NAMALWA (cell line): ENCODE data around the gene ASB2.
A peak's percentile ranks its signal among the peaks of the same experiment; 100 is the strongest.

Experiments
- DNase-seq: peaks from one replicate; pipeline ENCODE4 v3.0.0-alpha.2; 2015; ENCODE audit warnings: low spot score

ASB2 gene

DNA sequence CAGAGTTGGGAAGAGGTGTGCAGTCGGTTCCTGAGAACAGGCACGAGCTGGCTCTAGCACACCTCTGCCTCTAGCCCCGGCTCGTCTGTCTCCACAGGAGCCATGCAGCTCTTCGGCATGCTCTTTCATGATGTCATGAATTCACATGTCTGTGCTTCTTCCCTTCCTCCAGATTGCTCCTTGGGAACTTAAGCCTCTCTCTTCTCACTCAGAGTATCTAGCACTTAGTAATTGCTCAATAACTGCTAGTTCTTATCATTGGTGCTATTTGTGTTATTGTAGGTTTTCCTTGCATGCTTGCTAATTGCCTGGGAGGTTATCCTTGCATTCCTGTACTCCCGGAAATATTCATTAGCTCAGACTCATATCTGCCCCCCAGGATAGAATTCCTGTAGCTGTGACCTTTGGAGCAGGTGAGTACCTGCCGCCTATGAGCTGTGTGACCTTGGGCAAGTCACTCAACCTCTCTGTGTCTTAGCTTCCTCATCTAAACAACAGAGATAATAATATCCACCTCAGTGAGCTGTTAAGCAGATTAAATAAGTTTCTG, 29.8 kb downstream of the ASB2 start:
- DNase-seq: no peak

DNA sequence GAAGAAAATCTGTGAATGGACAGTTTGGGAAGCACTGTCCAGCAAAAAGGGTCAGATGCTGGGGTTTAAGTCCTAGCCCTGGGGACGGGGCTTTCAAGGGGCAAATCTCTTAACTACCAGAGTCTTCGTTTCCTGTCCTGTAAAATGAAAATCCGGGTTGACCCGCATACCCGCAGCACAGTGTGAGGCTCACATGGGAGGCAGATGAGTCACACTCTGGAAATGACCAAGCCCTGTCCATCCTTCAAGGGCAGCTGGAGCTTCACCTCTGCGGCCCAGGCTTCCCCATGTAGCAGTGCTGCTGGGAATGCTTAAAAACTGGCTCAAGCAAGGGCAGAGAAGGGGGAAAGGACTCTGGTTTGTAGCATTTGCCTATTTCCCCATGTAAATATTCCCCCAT, 30.3 kb downstream of the ASB2 start:
- no peak for DNase-seq

DNA sequence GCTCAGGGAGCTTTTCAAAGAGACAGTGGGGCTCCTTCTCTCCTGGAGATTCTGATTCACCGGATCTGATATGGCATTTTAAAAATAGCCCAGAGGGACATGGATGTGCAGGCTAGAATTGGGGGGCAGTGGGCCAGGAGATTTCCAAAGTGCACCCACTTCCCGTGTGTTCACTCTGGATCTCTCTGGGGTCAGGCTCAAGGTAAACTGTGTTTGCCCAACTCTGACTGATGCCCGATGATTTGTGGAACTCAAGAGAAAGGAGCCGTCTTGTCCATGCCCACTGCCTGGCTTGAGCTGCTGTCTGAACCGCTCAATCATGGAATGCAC, 31.3 kb downstream of the ASB2 start:
- no peak for DNase-seq

DNA sequence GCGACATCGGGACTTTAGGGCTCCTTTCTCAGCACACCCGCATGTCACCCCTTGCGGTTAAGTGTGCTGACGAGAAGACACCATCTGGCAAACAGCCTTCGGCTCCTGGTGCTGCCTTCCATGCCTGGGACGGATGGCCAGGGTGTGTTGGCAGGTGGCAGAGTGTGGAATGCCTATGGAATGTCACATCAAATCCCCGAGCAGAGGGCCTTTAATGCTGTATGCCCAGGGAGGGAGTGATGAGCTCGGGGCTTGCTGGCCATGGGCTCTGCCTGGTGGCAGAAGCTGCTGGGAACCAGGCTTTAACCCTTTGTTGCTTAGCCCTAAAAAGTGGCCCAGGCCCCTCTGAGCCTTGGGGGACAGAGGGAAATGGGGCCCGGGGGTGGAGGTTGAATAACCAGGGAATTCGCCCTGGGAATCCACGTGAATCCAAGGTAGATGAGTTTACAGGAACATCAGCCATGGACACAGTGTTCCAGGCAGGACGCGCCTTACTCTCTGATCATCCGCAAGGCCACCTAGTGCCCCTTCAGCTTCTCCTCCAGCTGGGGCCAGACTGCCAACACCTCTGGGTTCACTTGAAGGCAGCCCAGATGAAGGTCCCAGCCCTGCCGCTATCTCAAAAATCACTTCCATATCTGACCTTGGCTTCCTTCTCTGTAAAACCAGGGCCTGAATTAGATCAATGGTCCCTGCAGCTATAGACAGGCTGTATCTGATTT, 31.9 kb downstream of the ASB2 start:
- DNase-seq: no peak

DNA sequence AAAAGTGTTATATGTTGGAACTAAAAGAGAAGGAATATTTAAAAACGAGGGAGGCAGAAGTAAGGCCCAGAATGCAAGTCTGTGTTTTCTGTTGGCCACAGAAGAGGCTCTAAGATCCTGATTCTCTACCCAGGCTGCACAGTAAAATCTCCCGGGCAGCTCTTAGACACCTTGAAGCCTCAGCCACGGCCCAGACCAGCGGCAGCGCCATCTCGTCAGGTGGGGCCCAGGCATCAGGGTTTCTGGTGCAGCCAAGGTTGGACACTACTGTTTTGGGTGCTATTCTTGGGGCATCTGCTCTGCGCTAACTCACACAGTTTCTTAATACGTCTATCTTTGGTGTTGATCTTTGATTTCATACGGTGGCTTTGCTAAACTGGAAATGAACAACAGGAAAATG, 32.4 kb downstream of the ASB2 start:
- no peak for DNase-seq

DNA sequence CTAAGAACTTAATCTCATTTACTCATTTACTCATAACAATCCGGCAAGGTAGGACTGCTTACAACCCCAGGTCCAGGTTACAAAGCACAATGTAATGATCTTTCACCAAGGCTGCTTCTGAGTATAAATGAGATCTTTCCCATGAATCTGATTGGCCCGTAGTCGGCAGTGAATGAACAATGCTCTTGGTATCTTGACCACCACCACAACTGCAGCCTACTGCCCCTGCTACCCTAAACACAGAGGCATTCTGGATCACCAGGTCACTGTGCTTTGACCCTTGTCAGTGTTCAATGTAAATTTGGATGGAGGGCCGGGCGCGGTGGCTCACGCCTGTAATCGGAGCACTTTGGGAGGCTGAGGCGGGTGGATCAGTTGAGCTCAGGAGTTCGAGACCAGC, 33.3 kb downstream of the ASB2 start:
- no peak for DNase-seq

DNA sequence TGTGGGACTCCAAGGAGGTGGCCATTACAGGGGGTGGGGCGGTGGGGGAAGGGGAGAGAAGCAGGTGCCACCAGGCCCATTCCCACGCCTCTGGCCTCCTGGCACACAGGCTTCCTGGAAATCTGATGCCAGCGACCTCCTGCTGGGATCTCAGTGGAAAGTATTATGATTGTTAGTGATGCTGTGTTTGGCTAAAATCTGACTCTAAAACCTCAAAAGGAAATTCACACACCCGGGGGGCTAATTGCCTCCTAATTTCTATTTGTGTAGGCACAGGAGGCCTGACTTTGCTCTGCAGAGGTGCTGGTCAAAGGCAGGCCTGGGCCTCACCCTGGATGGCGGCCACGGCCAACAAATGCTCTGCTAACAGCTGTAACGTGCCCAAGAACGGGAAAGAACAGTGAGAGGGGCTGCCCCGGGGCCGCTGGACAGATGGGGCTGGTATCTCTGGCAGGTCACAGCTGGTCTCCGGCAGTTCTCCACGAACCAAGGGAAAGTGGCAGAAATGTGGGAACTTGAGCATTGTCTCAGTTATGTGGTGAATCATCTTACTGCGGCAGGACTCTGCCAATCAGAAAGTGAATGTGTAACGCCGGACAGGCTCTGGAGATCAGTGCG, 35.0 kb downstream of the ASB2 start:
- DNase-seq: no peak

DNA sequence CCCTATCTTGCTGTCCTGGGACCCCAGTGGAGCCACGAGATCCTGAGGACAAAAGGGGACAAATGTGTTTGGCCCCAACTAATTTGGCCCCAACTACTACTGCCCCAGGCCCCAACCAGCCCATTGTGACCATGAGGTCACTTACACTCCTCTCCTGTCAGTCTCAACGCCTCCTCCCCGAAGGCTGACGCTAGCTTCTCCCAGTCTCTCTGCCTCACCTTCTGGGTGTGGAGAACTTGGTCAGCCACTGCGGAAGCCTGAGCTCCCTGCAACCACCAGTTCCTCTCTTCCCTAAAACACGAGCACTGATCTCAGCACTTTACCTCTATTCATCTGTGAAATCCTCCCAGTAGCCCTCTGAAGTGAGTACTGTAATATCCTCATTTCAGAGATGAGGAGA, 35.9 kb downstream of the ASB2 start:
- no peak for DNase-seq

DNA sequence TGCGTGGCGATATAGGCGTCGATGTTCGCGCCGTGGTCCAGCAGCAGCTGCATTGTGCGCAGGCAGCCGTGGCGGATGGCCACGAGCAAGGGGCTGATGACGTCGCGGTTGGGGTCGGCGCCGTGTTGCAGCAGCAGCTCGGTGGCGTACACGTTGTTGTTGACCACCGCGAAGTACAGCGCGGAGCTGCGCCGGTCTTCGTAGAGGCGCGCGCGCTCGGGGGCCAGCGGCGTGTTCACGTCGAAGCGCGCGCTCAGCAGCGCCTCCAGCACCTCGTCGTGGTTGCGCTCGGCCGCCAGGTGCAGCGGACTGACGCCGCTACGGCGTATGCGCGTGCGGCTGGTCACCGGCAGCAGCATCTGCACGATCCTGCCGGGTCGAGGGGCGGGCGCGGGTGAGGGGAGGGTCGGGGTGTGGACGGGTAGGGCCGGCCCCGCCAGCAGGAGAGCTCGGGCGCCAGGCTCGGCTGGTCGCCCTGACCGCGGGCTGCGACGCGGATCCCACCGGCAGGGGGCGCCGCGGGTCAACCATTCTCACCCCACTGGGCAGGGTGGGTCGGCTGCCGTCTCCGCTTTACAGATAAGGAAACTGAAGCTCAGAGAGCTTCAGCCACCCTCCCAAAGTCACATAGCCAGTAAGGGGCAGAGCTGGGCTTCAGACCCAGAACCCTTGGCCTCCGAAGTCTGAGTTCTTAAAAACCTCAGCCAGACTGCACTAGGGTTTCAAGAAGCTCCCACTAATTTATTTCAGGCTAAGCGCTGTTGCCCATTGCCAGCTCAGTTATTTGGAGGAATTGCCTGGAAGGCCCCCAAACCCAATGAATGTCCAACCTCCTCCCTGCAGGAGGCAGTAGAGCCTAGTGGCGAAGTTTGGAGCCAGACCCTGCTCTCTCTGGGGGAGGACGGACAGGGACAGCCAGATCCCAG, 36.8 kb downstream of the ASB2 start:
- DNase-seq: peak; percentile 78

DNA sequence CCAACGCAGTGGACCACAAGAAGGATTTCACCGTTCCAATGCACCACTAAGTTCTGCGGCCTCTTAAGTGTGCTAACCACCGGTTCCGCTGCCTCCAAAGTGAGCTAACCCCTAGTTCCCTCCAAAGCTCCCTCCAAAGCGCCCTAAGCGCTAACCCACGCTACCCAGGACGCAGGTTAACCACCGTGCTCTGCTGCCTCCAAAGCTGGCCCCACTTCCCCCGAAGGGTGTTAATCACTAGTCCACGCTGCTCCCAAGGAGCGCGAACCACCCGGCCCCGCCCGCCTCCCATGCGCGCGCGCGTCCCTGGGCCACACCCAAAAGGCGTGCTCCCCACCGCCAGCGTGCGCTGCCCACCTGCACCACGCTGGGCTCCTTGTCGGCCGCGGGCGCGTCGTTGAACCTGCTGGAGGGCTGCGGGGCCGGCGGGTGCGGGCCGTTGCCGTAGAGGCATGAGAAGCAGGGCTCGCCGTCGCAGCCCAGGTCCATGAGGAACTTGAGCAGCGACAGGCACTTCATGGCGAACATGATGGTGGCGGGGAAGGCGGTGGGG, 37.5 kb downstream of the ASB2 start:
- DNase-seq: no peak

DNA sequence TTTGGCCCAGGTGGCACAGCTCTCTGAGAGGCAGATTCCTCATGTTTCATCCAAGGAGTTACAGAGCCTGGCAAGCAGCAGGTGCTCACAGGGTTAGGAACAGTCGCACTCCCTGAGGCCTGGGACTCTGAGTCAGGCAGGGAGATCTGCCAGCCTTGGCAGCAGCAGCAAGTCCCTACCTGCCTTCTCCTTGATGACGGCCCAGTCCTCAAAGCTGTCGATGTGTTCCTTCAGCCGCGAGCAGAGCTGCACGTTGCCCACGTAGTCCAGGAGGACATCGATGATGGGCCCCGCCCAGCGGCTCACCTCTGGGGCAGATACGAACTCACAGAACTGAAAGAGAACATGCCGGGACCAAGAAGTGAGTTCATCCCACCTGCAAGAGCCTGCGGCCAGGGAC, 38.9 kb downstream of the ASB2 start:
- DNase-seq: no peak

DNA sequence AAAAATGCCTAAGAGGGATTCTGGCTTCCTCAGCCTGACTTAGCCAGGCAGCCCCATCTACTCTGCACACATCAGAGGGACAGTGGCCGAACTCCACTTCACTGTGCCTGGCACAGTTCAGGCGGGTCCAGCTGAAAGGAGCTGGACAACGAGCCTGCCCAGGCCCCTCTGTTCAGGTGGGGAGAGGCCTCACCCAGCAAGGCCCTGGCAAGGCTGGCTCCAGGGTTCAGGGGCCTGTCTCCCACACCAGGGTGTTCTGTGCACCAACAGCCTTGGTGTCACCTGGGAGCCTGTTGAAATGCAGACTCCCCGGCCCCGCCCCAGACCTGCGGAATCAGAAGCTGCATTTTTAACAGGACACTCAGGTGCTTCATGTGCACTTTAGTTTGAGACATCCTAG, 39.4 kb downstream of the ASB2 start:
- no peak for DNase-seq

DNA sequence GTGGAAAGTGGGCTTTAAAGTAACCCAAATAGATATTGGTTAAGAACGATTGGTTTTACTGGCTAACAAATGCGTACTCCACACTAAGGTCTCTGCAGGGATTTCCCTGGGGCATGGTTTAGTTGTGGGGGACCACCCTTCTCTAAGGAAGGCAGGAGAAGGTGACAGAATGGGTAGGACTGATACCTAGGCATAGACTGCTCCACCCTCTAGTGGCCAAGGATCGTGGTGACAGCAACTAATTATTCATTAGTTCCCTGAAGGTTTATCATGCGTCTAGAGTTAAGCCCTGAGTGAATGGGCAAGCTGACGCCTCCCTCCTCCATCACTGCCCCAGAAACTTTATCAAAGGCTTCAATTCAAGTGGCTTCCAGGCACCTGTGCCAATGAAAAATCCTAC, 40.1 kb downstream of the ASB2 start:
- peak; percentile 73 for DNase-seq

DNA sequence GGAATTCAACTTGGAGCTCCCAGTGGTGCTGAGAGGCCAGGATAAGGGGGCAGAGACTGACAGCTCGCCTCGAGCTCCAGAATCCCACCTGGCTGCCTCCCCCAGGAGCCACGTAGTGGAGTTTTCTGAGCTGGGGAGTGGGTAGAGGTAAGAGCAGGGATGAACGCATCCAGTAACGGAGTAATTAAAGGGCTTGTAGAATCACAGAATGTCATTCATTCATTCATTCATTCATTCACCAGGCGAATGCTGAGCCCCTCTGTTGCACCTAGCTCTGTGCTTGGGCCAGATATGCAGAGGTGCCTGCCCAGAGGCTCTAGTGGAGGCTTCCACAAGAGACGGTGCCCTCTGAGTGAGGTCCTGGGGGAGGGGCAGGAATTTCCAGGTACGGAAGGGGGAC, 41.2 kb downstream of the ASB2 start:
- no peak for DNase-seq

DNA sequence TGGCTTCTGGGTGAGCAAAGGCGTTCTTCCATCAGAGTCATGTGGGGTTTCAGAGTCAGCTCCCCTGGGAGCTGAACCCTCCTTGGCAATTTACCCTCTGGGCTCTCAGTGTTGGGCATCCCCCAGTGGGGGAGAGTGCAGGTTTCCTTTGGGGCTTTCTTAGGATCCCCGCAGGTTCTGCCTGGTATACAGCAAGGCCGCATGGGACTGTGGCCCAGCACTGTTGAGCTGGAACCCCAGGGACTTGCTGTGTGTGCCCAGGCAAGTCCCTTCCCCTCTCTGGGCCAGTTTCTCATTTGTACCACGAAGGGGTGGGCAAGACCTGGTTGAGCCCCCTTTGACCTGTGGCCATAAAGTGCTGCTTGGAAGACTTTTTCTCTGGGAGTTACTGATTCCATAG, 43.7 kb downstream of the ASB2 start:
- no peak for DNase-seq

DNA sequence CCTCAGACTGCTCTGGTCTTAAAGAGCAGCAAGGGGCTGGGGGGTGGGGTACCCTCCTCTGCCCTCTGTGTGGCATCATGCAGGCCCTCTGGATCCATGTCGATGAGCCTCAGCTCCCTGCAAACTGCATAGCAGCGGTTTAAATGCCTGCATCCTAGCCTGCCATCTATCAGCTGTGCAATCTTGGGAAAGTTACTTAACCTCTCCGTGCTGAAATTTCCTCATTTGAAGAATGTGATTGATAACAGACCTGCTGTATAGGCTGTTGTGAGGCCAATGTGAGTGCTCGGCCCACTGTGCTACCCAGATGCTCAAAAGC, 45.4 kb downstream of the ASB2 start:
- no peak for DNase-seq

DNA sequence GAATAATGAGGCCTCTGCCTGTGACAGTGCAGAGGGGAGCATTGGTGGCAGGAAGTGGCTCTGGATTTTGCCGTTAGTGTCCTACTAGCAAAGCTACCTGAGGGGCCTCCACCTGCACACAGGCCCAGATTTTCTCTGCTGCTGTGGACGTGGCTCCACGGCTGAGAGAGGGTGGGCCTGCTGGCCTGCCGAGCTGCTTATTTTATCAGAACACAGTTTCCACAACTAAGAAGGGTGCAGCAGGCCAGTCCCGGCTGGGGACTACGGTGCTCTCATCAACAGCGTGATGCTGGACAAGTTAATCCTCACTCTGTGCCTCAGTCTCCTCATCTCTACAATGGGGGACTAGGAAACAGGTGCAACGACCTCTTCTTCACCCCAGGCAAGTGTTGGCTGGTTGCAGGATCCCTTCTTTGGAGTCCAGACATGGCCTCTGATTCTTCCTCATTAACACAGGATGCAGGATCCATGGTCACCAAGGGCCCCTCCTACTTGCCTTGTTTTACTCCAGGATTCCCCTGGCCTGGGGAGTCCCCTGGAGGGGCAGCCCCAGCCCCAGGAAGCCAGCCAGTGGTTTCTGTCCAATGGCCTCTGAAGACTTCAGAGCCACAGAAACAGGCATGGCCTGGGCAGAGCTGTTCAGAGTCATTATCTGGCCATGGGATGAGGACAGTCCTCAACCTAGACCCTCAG, 45.9 kb downstream of the ASB2 start:
- DNase-seq: no peak

DNA sequence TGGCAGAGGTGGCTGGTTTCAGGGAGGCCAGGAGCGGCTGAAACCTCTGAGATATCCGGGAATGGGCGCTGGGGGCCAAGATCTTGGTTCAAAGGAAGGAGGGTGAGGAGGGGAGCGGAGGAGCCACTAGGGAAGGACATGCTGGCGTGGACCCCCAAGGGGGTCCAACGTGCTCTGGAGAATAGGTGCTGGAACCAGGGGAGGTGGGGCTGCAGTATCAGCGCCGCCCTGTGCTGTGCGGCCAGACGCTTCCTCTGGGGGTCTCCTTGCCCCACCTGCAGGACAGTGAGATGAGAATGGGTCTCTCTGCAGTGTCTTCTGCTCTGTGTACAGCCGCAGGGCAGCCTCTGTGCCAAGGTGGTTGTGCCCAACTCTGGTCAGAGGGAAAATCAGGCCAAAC, 46.7 kb downstream of the ASB2 start:
- DNase-seq: no peak

DNA sequence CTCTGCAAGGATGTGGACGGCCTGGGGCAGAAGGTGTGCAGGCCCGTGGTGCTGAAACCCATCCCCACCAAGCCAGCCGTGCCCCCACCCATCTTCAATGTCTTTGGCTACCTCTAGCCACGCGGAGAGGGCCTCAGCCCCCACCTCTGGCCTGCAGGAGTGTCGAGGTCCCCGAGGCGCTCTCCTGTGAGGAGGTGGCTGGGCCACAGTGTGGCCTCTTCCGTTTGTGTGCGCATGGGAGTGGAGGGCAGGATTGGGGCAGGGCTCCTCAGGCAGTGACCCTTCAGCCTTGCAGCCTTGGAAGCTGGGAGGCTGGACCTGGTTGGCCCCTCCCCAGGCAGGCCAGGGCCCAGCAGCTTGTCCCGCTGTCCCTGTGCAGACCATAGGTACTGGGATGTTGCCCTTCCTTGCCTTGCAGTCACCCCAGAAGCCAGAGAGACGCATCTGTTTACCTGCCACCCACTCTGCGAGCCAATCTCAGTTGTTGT, 47.3 kb downstream of the ASB2 start:
- no peak for DNase-seq

DNA sequence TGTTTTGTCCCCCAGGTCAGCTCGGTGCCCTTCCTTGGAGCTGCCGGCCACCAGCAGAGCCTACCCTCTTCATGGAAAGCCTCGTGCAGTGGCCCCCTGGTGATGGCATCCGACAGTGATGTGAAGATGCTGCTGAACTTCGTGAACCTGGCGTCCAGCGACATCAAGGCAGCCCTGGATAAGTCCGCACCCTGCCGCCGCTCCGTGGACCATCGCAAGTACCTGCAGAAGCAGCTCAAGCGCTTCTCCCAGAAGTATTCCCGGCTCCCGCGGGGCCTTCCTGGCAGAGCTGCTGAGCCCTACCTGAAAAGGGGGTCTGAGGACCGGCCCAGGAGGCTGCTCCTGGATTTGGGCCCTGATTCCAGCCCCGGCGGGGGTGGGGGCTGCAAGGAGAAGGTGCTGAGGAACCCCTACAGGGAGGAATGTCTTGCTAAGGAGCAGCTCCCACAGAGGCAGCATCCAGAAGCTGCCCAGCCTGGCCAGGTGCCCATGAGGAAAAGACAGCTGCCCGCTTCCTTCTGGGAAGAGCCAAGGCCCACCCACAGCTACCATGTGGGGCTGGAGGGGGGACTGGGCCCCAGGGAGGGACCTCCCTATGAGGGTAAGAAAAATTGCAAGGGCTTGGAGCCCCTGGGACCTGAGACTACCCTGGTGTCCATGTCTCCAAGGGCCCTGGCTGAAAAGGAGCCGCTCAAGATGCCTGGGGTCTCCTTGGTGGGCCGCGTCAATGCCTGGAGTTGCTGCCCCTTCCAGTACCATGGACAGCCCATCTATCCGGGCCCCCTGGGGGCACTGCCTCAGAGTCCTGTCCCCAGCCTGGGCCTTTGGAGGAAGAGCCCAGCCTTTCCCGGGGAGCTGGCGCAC, 48.0 kb downstream of the ASB2 start:
- no peak for DNase-seq

DNA sequence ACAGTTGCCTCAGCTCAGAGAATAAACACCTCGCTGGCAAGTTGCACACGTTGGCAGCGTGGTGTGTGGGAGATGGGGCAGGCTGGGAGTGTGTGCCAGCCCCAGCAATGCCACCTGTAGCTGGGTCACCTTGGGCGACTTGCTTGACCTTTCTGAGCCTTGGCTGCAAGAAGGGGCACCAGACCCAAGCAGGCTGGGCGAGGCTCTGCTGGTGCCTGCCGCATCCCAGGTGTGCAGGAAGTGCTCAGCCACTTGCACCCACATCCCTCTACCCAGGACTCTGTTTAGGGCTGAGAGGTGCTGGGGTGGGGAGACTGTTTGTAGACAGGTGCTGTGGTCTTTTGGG, 48.6 kb downstream of the ASB2 start:
- DNase-seq: no peak
